HEK293 (cell line): ENCODE results near the gene TTC34.

ENCODE experiments used
- CTCF ChIA-PET: fragments of 350-600 bp; formaldehyde crosslinking; extraction: SDS; loops from one replicate; lab custom pipeline; 2021; ENCODE audit warnings: antibody characterized with exemption; lab: Yijun Ruan, JAX
- POLR2A ChIA-PET: fragments of 300-600 bp; formaldehyde crosslinking; extraction: SDS; loops from one replicate; lab custom pipeline; 2020; ENCODE audit warnings: antibody characterized with exemption, inconsistent platforms; lab: Yijun Ruan, JAX
- H3K27ac ChIP-seq: fragments of 200-500 bp; sonication (Bioruptor generic); 2 replicates; pipeline ENCODE4 v1.5.1; 2014; ENCODE audit warnings: low read depth, low read length, control low read depth, inconsistent platforms; ENCODE audit errors: extremely low read depth
- H3K36me3 ChIP-seq, 2 experiments: fragments of 200-500 bp in 1 of 2; sonication (Bioruptor generic) in 1 of 2; 1 replicate in 1 of 2; 2 replicates in 1 of 2; pipeline ENCODE4 v1.5.1; 2014 to 2017; ENCODE audit warnings: inconsistent platforms in 2 of 2, low read length in 2 of 2; ENCODE audit not compliant: control insufficient read depth in 2 of 2, insufficient read depth in 1 of 2
- H3K4me1 ChIP-seq: fragments of 200-500 bp; sonication (Bioruptor generic); 2 replicates; pipeline ENCODE4 v1.5.1; 2014; ENCODE audit warnings: mild to moderate bottlenecking, low read length, inconsistent platforms; ENCODE audit not compliant: control insufficient read depth, insufficient read depth
- H3K4me3 ChIP-seq: 2 replicates; pipeline ENCODE4 v1.5.1; 2011; ENCODE audit warnings: low read depth, mild to moderate bottlenecking, control low read depth, low read length, moderate library complexity
- H3K9me3 ChIP-seq: fragments of 200-500 bp; sonication (Bioruptor generic); 2 replicates; pipeline ENCODE4 v1.5.1; 2014; ENCODE audit warnings: low read depth, low read length, inconsistent platforms; ENCODE audit not compliant: control insufficient read depth, insufficient read depth
- ATF2 ChIP-seq: fragments of 450-650 bp; formaldehyde crosslinking; IDR thresholded peaks from 2 replicates; pipeline ENCODE4 v1.5.1; 2016; ENCODE audit warnings: missing biosample characterization, missing genetic modification characterization, low read depth
- BCL11A ChIP-seq: fragments of 450-650 bp; formaldehyde crosslinking; IDR thresholded peaks from 2 replicates; pipeline ENCODE4 v1.5.1; 2016; ENCODE audit warnings: low read depth, missing biosample characterization, missing genetic modification characterization
- IKZF3 ChIP-seq: fragments of 450-650 bp; IDR thresholded peaks from 2 replicates; pipeline ENCODE4 v1.5.0; 2018; ENCODE audit warnings: missing biosample characterization, mild to moderate bottlenecking, missing genetic modification characterization, moderate library complexity
- ZBTB17 ChIP-seq: fragments of 450-650 bp; formaldehyde crosslinking; IDR thresholded peaks from 2 replicates; pipeline ENCODE4 v1.5.1; 2016; ENCODE audit warnings: missing biosample characterization, missing genetic modification characterization
- ZBTB26 ChIP-seq: fragments of 450-650 bp; formaldehyde crosslinking; optimal IDR thresholded peaks from 2 replicates; pipeline ENCODE3; 2016; ENCODE audit warnings: missing biosample characterization, mild to moderate bottlenecking, missing genetic modification characterization
- ZBTB7A ChIP-seq: fragments of 450-650 bp; formaldehyde crosslinking; IDR thresholded peaks from 2 replicates; pipeline ENCODE4 v1.5.1; 2016; ENCODE audit warnings: low read depth, missing biosample characterization, missing genetic modification characterization
- ZIC2 ChIP-seq: fragments of 450-650 bp; formaldehyde crosslinking; IDR thresholded peaks from 2 replicates; pipeline ENCODE4 v1.5.1; 2016; ENCODE audit warnings: missing biosample characterization, missing genetic modification characterization
- ZNF184 ChIP-seq: fragments of 450-650 bp; IDR thresholded peaks from 2 replicates; pipeline ENCODE4 v1.5.1; 2018; ENCODE audit warnings: missing biosample characterization, mild to moderate bottlenecking, missing genetic modification characterization
- ZNF274 ChIP-seq, 2 experiments: fragments of 200-500 bp in 1 of 2; fragments of 450-650 bp in 1 of 2; sonication (Bioruptor generic) in 1 of 2; formaldehyde crosslinking in 1 of 2; IDR thresholded peaks; 2 replicates each; pipeline versions ENCODE4 v1.5.1 to v1.6.1; 2014 to 2016; ENCODE audit warnings: borderline replicate concordance in 1 of 2, inconsistent platforms in 1 of 2, low read length in 1 of 2, missing biosample characterization in 1 of 2, missing genetic modification characterization in 1 of 2
- ZNF350 ChIP-seq: fragments of 450-650 bp; formaldehyde crosslinking; IDR thresholded peaks from 2 replicates; pipeline ENCODE4 v1.5.0; 2017; ENCODE audit warnings: missing biosample characterization, mild to moderate bottlenecking, missing genetic modification characterization
- ZNF433 ChIP-seq: fragments of 450-650 bp; formaldehyde crosslinking; IDR thresholded peaks from 2 replicates; pipeline ENCODE4 v1.5.1; 2016; ENCODE audit warnings: missing biosample characterization, missing genetic modification characterization, low read depth
- ZNF48 ChIP-seq: fragments of 450-650 bp; formaldehyde crosslinking; IDR thresholded peaks from 2 replicates; pipeline ENCODE4 v1.5.1; 2016; ENCODE audit warnings: missing biosample characterization, missing genetic modification characterization
- ZNF555 ChIP-seq: fragments of 450-650 bp; formaldehyde crosslinking; conservative IDR thresholded peaks from 2 replicates; pipeline ENCODE4 v1.5.1; 2017; ENCODE audit warnings: missing biosample characterization, mild to moderate bottlenecking, missing genetic modification characterization, inconsistent platforms
- ZNF560 ChIP-seq: fragments of 450-650 bp; formaldehyde crosslinking; IDR thresholded peaks from 2 replicates; pipeline ENCODE4 v1.5.1; 2017; ENCODE audit warnings: missing biosample characterization, missing genetic modification characterization, borderline replicate concordance
- ZNF670 ChIP-seq: fragments of 450-650 bp; formaldehyde crosslinking; IDR thresholded peaks from 2 replicates; pipeline ENCODE4 v1.5.1; 2016; ENCODE audit warnings: missing biosample characterization, missing genetic modification characterization, low read depth
- ZSCAN23 ChIP-seq: fragments of 450-650 bp; formaldehyde crosslinking; IDR thresholded peaks from 2 replicates; pipeline ENCODE4 v1.5.1; 2016; ENCODE audit warnings: missing biosample characterization, missing genetic modification characterization

TTC34 gene

GRCh38 chr1:2835650-2836159, 34.2 kb upstream of the TTC34 start:
- Histone ChIP-seq H3K4me1 (no peaks in the 10 kb centered on the region), H3K36me3 (no peaks in the 10 kb centered on the region), H3K9me3 (no peaks in the 10 kb centered on the region), H3K27ac (no peak overlapping the region), H3K4me3 (no peak overlapping the region)
- CTCF ChIA-PET: interaction anchor here (1.4 kb wide), 1 partner anchor 14 kb away, joined by 5 read pairs; no protein-coding TSS in a partner anchor
- TF ChIP-seq ZNF555 (tag by site-specific recombination) (no peak), ZNF350 (tag by site-specific recombination) (no peak), ZIC2 (tag by site-specific recombination) (no peak), BCL11A (tag by site-specific recombination) (no peak), ATF2 (tag by site-specific recombination) (no peak)
- POLR2A ChIA-PET: no interaction called here

- ChIA-PET POLR2A (no interaction called here), CTCF (interaction anchor here (1.4 kb wide), 1 partner anchor 13 kb away, joined by 5 read pairs; no protein-coding TSS in a partner anchor)
- TF ChIP-seq ZBTB26 (tag by site-specific recombination) (no peak), ZNF48 (tag by site-specific recombination) (no peak), ZBTB7A (tag by site-specific recombination) (no peak)
- no peaks in the 10 kb centered on the region for H3K9me3 ChIP-seq
- H3K27ac ChIP-seq: no peak overlapping the region
- H3K4me1 ChIP-seq: no peaks in the 10 kb centered on the region
- H3K4me3 ChIP-seq: no peak overlapping the region
- no peaks in the 10 kb centered on the region for H3K36me3 ChIP-seq
These were observed 33.5 kb upstream of the TTC34 start for GRCh38 chr1:2834741-2835564.

- ChIA-PET POLR2A (no interaction called here), CTCF (no interaction called here)
- Histone ChIP-seq H3K36me3 (no peaks in the 10 kb centered on the region), H3K27ac (no peak overlapping the region), H3K4me1 (no peaks in the 10 kb centered on the region), H3K4me3 (no peak overlapping the region), H3K9me3 (no peaks in the 10 kb centered on the region)
- TF ChIP-seq ZSCAN23 (tag by site-specific recombination) (no peak), ZNF184 (no peak), IKZF3 (tag by site-specific recombination) (no peak), ZBTB17 (tag by site-specific recombination) (no peak), ZNF560 (tag by site-specific recombination) (no peak), ZNF274 (IDR thresholded peaks at IDR 0.05; ENCODE audit: low read length) (no peak), ZNF274 (tag by site-specific recombination; IDR thresholded peaks at IDR 0.05; ENCODE audit: borderline replicate concordance) (no peak), ZNF433 (tag by site-specific recombination) (no peak), ZNF670 (tag by site-specific recombination) (no peak)
These were observed 32.6 kb upstream of the TTC34 start for GRCh38 chr1:2834146-2834475.
